Fibroblast of the aortic adventitia (primary cell): ENCODE measurements around the gene RIPK4. TPM values are rescaled to one million over a fixed set of nuclear protein-coding genes. Genes with fewer than 3 reads are reported as not detected.

Source experiments
- DNase-seq: peaks from one replicate; pipeline ENCODE4 v3.0.0-alpha.2; 2010; ENCODE audit warnings: low read depth
- H3K4me3 ChIP-seq: 2 replicates; pipeline ENCODE4 v1.5.1; 2011; ENCODE audit warnings: low read depth, mild to moderate bottlenecking, control low read depth, low read length, moderate library complexity
- CTCF ChIP-seq: IDR thresholded peaks from 2 replicates; pipeline ENCODE4 v1.5.1; 2011; ENCODE audit warnings: mild to moderate bottlenecking, low read length, control low read depth, inconsistent platforms; ENCODE audit not compliant: insufficient read depth
- total RNA-seq: library from RNA; depleted of rRNA; stranded (reverse); fragments of >200 nt; gene quantifications from 2 replicates; pipeline ENCODE4 v1.2.3, GENCODE V29; 2012; ENCODE audit warnings: low replicate concordance

Gene RIPK4
- total RNA-seq, 1 donor: 0.45 TPM

GRCh38 chr21:41776778-41777177, 9.9 kb upstream of the RIPK4 start:
- H3K4me3 ChIP-seq: no peak overlapping the region
- TF ChIP-seq CTCF: no peak
- no peak for DNase-seq

- H3K4me3 ChIP-seq: no peak overlapping the region
- no peak for TF ChIP-seq CTCF
- no peak for DNase-seq
These were observed 8.3 kb upstream of the RIPK4 start for GRCh38 chr21:41775149-41775472.

- H3K4me3 ChIP-seq: no peak overlapping the region
- TF ChIP-seq CTCF: no peak
- DNase-seq: no peak
These were observed 7.8 kb upstream of the RIPK4 start for GRCh38 chr21:41774467-41775148.

GRCh38 chr21:41772351-41773080, 5.7 kb upstream of the RIPK4 start:
- DNase-seq: no peak
- no peak for TF ChIP-seq CTCF
- H3K4me3 ChIP-seq: no peak overlapping the region

GRCh38 chr21:41771625-41771945, 4.7 kb upstream of the RIPK4 start:
- no peak for DNase-seq
- no peak overlapping the region for H3K4me3 ChIP-seq
- TF ChIP-seq CTCF: no peak

GRCh38 chr21:41770901-41771624, 4.2 kb upstream of the RIPK4 start:
- no peak overlapping the region for H3K4me3 ChIP-seq
- no peak for TF ChIP-seq CTCF
- no peak for DNase-seq
